IMR-90 (cell line): Measurements from ENCODE around the gene CFAP52. TPM values are rescaled to one million over a fixed set of nuclear protein-coding genes. Genes with fewer than 3 reads are reported as not detected.

Experiments
- ATAC-seq: fragments of 200-7000 bp; cut with Tn5 transposase; 2 replicates; pipeline ENCODE4 v1.9.1; 2020; ENCODE audit warnings: low read depth, mild to moderate bottlenecking, moderate library complexity
- BruUV-seq: library from RNA; stranded (reverse); fragments of 400-500 nt; replicated peaks from 2 replicates; lab custom pipeline; 2021; lab: Mats Ljungman, UMichigan
- CTCF ChIA-PET: fragments of 300-600 bp; formaldehyde crosslinking; extraction: SDS; loops from one replicate; lab custom pipeline; 2021; ENCODE audit warnings: antibody characterized with exemption; lab: Yijun Ruan, JAX
- POLR2A ChIA-PET: fragments of 300-600 bp; sonication (Branson Sonifier 250); formaldehyde crosslinking; loops from one replicate; lab custom pipeline; 2022; ENCODE audit warnings: antibody characterized with exemption; ENCODE audit not compliant: unreplicated experiment; lab: Charles Lee
- DNase-seq: peaks from one replicate; pipeline ENCODE4 v3.0.0; 2013
- H2AFZ ChIP-seq: replicated peaks from 2 replicates; pipeline ENCODE3; 2013; ENCODE audit warnings: low read length, mild to moderate bottlenecking; ENCODE audit not compliant: poor library complexity
- H2AK5ac ChIP-seq: 2 replicates; pipeline ENCODE4 v1.6.1; 2013; ENCODE audit warnings: low read depth, low read length, inconsistent platforms
- H2AK9ac ChIP-seq: replicated peaks from 2 replicates; pipeline ENCODE3; 2013; ENCODE audit warnings: mild to moderate bottlenecking, low read depth, low read length, moderate library complexity; ENCODE audit not compliant: poor library complexity
- H2BK120ac ChIP-seq: 2 replicates; pipeline ENCODE4 v1.6.1; 2013; ENCODE audit warnings: low read depth, low read length, inconsistent platforms
- H2BK15ac ChIP-seq: 3 replicates; pipeline ENCODE4 v1.6.1; 2013; ENCODE audit warnings: low read depth, low read length, inconsistent platforms
- H2BK20ac ChIP-seq: 2 replicates; pipeline ENCODE4 v1.6.1; 2013; ENCODE audit warnings: low read depth, mild to moderate bottlenecking, inconsistent platforms, low read length, moderate library complexity
- H2BK5ac ChIP-seq: 2 replicates; pipeline ENCODE4 v1.6.1; 2013; ENCODE audit warnings: mild to moderate bottlenecking, low read depth, low read length, inconsistent platforms; ENCODE audit not compliant: poor library complexity, severe bottlenecking
- H3K14ac ChIP-seq: replicated peaks from 2 replicates; pipeline ENCODE4 v1.6.1; 2013; ENCODE audit warnings: low read depth, low read length, inconsistent platforms
- H3K18ac ChIP-seq: 2 replicates; pipeline ENCODE4 v1.6.1; 2013; ENCODE audit warnings: low read depth, low read length, control low read depth
- H3K23ac ChIP-seq: 2 replicates; pipeline ENCODE4 v1.6.1; 2013; ENCODE audit warnings: low read depth, low read length, inconsistent platforms
- H3K27ac ChIP-seq: 2 replicates; pipeline ENCODE4 v1.5.1; 2013; ENCODE audit warnings: mild to moderate bottlenecking, control low read depth, low read length; ENCODE audit not compliant: insufficient read depth
- H3K27me3 ChIP-seq: 2 replicates; pipeline ENCODE4 v1.6.1; 2013; ENCODE audit warnings: low read length; ENCODE audit not compliant: control insufficient read depth, insufficient read depth
- H3K36me3 ChIP-seq: 2 replicates; pipeline ENCODE4 v1.6.1; 2013; ENCODE audit warnings: low read length, mixed read lengths; ENCODE audit not compliant: control insufficient read depth, insufficient read depth
- H3K4ac ChIP-seq: 2 replicates; pipeline ENCODE4 v1.6.1; 2013; ENCODE audit warnings: low read depth, low read length, inconsistent platforms
- H3K4me1 ChIP-seq: 2 replicates; pipeline ENCODE4 v1.6.1; 2013; ENCODE audit warnings: low read length, mixed read lengths; ENCODE audit not compliant: control insufficient read depth, insufficient read depth
- H3K4me2 ChIP-seq: 2 replicates; pipeline ENCODE4 v1.6.1; 2013; ENCODE audit warnings: low read depth, mild to moderate bottlenecking, control low read depth, low read length, moderate library complexity
- H3K4me3 ChIP-seq: 2 replicates; pipeline ENCODE4 v1.5.1; 2013; ENCODE audit warnings: low read depth, mild to moderate bottlenecking, control low read depth, low read length, moderate library complexity; ENCODE audit not compliant: insufficient read depth
- H3K56ac ChIP-seq: 2 replicates; pipeline ENCODE4 v1.6.1; 2013; ENCODE audit warnings: low read length, inconsistent platforms; ENCODE audit not compliant: insufficient read depth; ENCODE audit errors: extremely low read depth
- H3K79me1 ChIP-seq, 2 experiments: 2 replicates each; pipeline ENCODE4 v1.6.1; 2013; ENCODE audit warnings: low read length in 2 of 2, inconsistent platforms in 1 of 2, low read depth in 1 of 2
- H3K9ac ChIP-seq: 2 replicates; pipeline ENCODE4 v1.6.1; 2013; ENCODE audit warnings: low read depth, low read length, control low read depth
- H3K9me1 ChIP-seq: 2 replicates; pipeline ENCODE4 v1.6.1; 2013; ENCODE audit warnings: low read length, inconsistent platforms; ENCODE audit not compliant: insufficient read depth
- H3K9me3 ChIP-seq: 2 replicates; pipeline ENCODE4 v1.6.1; 2013; ENCODE audit warnings: low read length; ENCODE audit not compliant: control insufficient read depth, insufficient read depth
- H4K20me1 ChIP-seq: 2 replicates; pipeline ENCODE4 v1.6.1; 2013; ENCODE audit warnings: low read length, inconsistent platforms; ENCODE audit not compliant: insufficient read depth
- H4K5ac ChIP-seq: 2 replicates; pipeline ENCODE4 v1.6.1; 2013; ENCODE audit warnings: mild to moderate bottlenecking, low read depth, low read length, control low read depth
- H4K8ac ChIP-seq, 2 experiments: 2 replicates each; pipeline ENCODE4 v1.6.1; 2013; ENCODE audit warnings: low read depth in 2 of 2, low read length in 2 of 2, control low read depth in 1 of 2, inconsistent platforms in 1 of 2
- H4K91ac ChIP-seq: 2 replicates; pipeline ENCODE4 v1.6.1; 2013; ENCODE audit warnings: low read depth, low read length, inconsistent platforms; ENCODE audit not compliant: insufficient read depth
- BHLHE40 ChIP-seq: fragments of 150-350 bp; IDR thresholded peaks from 2 replicates; pipeline ENCODE4 v1.6.1; 2016; ENCODE audit warnings: mild to moderate bottlenecking, low read depth, low read length
- CEBPB ChIP-seq: IDR thresholded peaks from 2 replicates; pipeline ENCODE4 v1.6.1; 2012; ENCODE audit warnings: low read depth, low read length, improper control_type of control experiment
- CHD1 ChIP-seq: IDR thresholded peaks from 2 replicates; pipeline ENCODE4 v1.6.1; 2012; ENCODE audit warnings: low read depth, low read length, improper control_type of control experiment
- FOS ChIP-seq: fragments of 150-350 bp; IDR thresholded peaks from 2 replicates; pipeline ENCODE4 v1.6.1; 2016; ENCODE audit warnings: low read depth, low read length
- MAFK ChIP-seq: IDR thresholded peaks from 2 replicates; pipeline ENCODE4 v1.6.1; 2012; ENCODE audit warnings: low read depth, low read length, improper control_type of control experiment
- MAZ ChIP-seq: IDR thresholded peaks from 2 replicates; pipeline ENCODE4 v1.6.1; 2012; ENCODE audit warnings: low read depth, mild to moderate bottlenecking, low read length, improper control_type of control experiment, moderate library complexity, borderline replicate concordance
- MXI1 ChIP-seq: IDR thresholded peaks from 2 replicates; pipeline ENCODE4 v1.6.1; 2012; ENCODE audit warnings: low read depth, mild to moderate bottlenecking, low read length, moderate library complexity, borderline replicate concordance
- RAD21 ChIP-seq: IDR thresholded peaks from 2 replicates; pipeline ENCODE4 v1.6.1; 2012; ENCODE audit warnings: low read length, improper control_type of control experiment
- RCOR1 ChIP-seq: IDR thresholded peaks from 2 replicates; pipeline ENCODE4 v1.6.1; 2012; ENCODE audit warnings: mild to moderate bottlenecking, low read length, improper control_type of control experiment; ENCODE audit not compliant: insufficient replicate concordance
- RFX5 ChIP-seq: IDR thresholded peaks from 2 replicates; pipeline ENCODE4 v1.8.0; 2012; ENCODE audit warnings: low read depth, mild to moderate bottlenecking, low read length, moderate library complexity
- SMC3 ChIP-seq: fragments of 150-350 bp; IDR thresholded peaks from 2 replicates; pipeline ENCODE4 v1.6.1; 2016; ENCODE audit warnings: low read depth, mild to moderate bottlenecking, antibody characterized with exemption, low read length, moderate library complexity
- WGBS, 2 experiments: methylation state at CpG; one replicate each; pipeline versions ENCODE4 v1.1.5 to v1.1.7; 2013; ENCODE audit warnings: missing lambda C conversion rate in 2 of 2; ENCODE audit not compliant: insufficient read length in 1 of 2; ENCODE audit errors: extremely low coverage in 2 of 2; 5-methylcytosine and 5-hydroxymethylcytosine counted together
- dilution Hi-C: fragments of 300-500 bp; cut with HindIII; formaldehyde crosslinking; loops from one replicate; pipeline ENCODE4 v1.14.3; 2018; ENCODE audit warnings: low sequenced_read_pairs; ENCODE audit not compliant: unreplicated experiment
- in situ Hi-C: fragments of 300-500 bp; cut with MboI; formaldehyde crosslinking; loops from 3 replicates; pipeline ENCODE4 v1.14.3; 2019; ENCODE audit warnings: low sequenced_read_pairs, inconsistent platforms, mixed read lengths
- intact Hi-C: fragments of 100-400 bp; cut with micrococcal nuclease; formaldehyde crosslinking; loops from 2 replicates; pipeline ENCODE4 v1.10.0; 2022
- polyA plus RNA-seq, 3 experiments: library from polyadenylated mRNA; depleted of rRNA; stranded (reverse); fragments of >200 nt; gene quantifications; 2 replicates each; pipeline ENCODE4 v1.2.3, GENCODE V29; 2012; ENCODE audit warnings: low replicate concordance in 1 of 3
- total RNA-seq: library from RNA; depleted of rRNA; stranded (reverse); fragments of >200 nt; gene quantifications from 2 replicates; pipeline ENCODE4 v1.2.3, GENCODE V29; 2012
- TF ChIP-seq, protein P1 (sequence below): conservative IDR thresholded peaks from 2 replicates; pipeline ENCODE4 v1.5.1; 2012; ENCODE audit warnings: mild to moderate bottlenecking, low read depth, low read length, improper control_type of control experiment
- TF ChIP-seq, protein P2 (sequence below): fragments of 150-350 bp; IDR thresholded peaks from 2 replicates; pipeline ENCODE4 v1.6.1; 2016; ENCODE audit warnings: low read depth, mild to moderate bottlenecking, low read length, moderate library complexity, borderline replicate concordance
- TF ChIP-seq, protein P3 (sequence below): fragments of 150-350 bp; IDR thresholded peaks from 2 replicates; pipeline ENCODE4 v1.6.1; 2017; ENCODE audit warnings: mild to moderate bottlenecking, antibody characterized with exemption, low read length, low read depth

Gene CFAP52
- total and polyA plus RNA-seq, 2 of the 4 experiments (the other 2 are of a cell fraction), result 0.22 TPM; not detected in 1

DNA sequence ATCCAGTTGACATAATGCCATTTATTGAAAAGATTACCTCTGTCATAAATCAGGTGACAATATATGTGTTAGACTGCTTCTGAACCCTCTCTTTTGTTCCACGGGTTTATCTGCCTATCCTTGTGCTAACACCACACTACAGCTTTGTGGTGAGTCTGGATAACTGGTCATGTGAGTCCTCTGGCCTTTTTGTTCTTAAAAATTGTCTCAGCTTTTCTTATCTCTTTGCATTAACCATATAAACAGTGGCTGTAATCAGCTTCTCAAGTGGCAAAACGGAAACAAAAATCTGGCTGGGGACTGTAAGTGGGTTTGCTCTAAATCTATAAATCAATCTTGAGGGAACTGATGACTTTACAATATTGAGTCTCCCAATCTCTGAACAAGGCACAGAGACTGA lies 45.4 kb upstream of the CFAP52 start:
- Histone ChIP-seq H3K79me1 (no peaks in the 10 kb centered on the region), H3K4me1 (no peaks in the 10 kb centered on the region), H4K5ac (no peak overlapping the region), H2AK9ac (no peak overlapping the region), H2BK20ac (no peak overlapping the region), H2BK120ac (no peak overlapping the region), H4K8ac (no peak overlapping the region), H3K18ac (no peak overlapping the region), H2BK5ac (no peak overlapping the region), H3K23ac (no peak overlapping the region), H3K9me1 (no peaks in the 10 kb centered on the region), H3K27me3 (no peaks in the 10 kb centered on the region), H3K36me3 (no peaks in the 10 kb centered on the region), H2AFZ (no peak overlapping the region), H4K91ac (no peak overlapping the region), H2BK15ac (no peak overlapping the region), H3K56ac (no peak overlapping the region), H3K9me3 (no peaks in the 10 kb centered on the region), H4K20me1 (no peaks in the 10 kb centered on the region), H3K14ac (no peak overlapping the region), H3K9ac (no peak overlapping the region), H3K4me2 (no peak overlapping the region), H3K27ac (no peak overlapping the region), H3K4ac (no peak overlapping the region), H3K4me3 (no peak overlapping the region), H2AK5ac (no peak overlapping the region)
- no TSS peak for BruUV-seq
- intact Hi-C loops, result no loop called here
- WGBS, 2 experiments, result no CpG with 5 or more reads among the region's 2 CpGs
- in situ Hi-C loops, result loop anchor here (25.0 kb wide), 1 partner anchor 744 kb away; the partner anchor contains the start of gene MFSD6L
- dilution Hi-C loops, result no loop called here
- TF ChIP-seq SMC3 (no peak), CHD1 (no peak), BHLHE40 (no peak), MXI1 (no peak), MAFK (no peak), RFX5 (no peak), FOS (no peak), RAD21 (no peak), CEBPB (no peak), RCOR1 (no peak), MAZ (no peak)
- TF ChIP-seq, protein P1, sequence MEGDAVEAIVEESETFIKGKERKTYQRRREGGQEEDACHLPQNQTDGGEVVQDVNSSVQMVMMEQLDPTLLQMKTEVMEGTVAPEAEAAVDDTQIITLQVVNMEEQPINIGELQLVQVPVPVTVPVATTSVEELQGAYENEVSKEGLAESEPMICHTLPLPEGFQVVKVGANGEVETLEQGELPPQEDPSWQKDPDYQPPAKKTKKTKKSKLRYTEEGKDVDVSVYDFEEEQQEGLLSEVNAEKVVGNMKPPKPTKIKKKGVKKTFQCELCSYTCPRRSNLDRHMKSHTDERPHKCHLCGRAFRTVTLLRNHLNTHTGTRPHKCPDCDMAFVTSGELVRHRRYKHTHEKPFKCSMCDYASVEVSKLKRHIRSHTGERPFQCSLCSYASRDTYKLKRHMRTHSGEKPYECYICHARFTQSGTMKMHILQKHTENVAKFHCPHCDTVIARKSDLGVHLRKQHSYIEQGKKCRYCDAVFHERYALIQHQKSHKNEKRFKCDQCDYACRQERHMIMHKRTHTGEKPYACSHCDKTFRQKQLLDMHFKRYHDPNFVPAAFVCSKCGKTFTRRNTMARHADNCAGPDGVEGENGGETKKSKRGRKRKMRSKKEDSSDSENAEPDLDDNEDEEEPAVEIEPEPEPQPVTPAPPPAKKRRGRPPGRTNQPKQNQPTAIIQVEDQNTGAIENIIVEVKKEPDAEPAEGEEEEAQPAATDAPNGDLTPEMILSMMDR, result no peak
- TF ChIP-seq, protein P2, sequence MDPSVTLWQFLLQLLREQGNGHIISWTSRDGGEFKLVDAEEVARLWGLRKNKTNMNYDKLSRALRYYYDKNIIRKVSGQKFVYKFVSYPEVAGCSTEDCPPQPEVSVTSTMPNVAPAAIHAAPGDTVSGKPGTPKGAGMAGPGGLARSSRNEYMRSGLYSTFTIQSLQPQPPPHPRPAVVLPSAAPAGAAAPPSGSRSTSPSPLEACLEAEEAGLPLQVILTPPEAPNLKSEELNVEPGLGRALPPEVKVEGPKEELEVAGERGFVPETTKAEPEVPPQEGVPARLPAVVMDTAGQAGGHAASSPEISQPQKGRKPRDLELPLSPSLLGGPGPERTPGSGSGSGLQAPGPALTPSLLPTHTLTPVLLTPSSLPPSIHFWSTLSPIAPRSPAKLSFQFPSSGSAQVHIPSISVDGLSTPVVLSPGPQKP, result no peak
- TF ChIP-seq, protein P3, sequence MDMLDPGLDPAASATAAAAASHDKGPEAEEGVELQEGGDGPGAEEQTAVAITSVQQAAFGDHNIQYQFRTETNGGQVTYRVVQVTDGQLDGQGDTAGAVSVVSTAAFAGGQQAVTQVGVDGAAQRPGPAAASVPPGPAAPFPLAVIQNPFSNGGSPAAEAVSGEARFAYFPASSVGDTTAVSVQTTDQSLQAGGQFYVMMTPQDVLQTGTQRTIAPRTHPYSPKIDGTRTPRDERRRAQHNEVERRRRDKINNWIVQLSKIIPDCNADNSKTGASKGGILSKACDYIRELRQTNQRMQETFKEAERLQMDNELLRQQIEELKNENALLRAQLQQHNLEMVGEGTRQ, result no peak
- peak; percentile 3 for DNase-seq
- ATAC-seq, result no peak
- POLR2A ChIA-PET, result no interaction called here
- CTCF ChIA-PET, result interaction anchor here (0.5 to 1.0 kb wide), 2 partner anchors 9 to 499 kb away, joined by 3 to 5 read pairs; no protein-coding TSS in a partner anchor
